H1 (cell line): ENCODE results near the gene GABRD. TPM values are rescaled to one million over a fixed set of nuclear protein-coding genes. Genes with fewer than 3 reads are reported as not detected.

Experiments used
- CBX5 ChIP-seq: fragments of 300-800, 300-1000 bp; sonication (generic); IDR thresholded peaks from 2 replicates; pipeline ENCODE4 v1.7.1; 2016; ENCODE audit warnings: antibody characterized with exemption, low read length, low read depth
- CEBPB ChIP-seq: IDR thresholded peaks from 2 replicates; pipeline ENCODE4 v1.6.1; 2012; ENCODE audit warnings: low read depth, low read length
- E2F6 ChIP-seq: IDR thresholded peaks from 2 replicates; pipeline ENCODE4 v1.6.1; 2012; ENCODE audit warnings: inconsistent platforms
- EP300 ChIP-seq, 2 experiments: IDR thresholded peaks; 1 replicate in 1 of 2; 2 replicates in 1 of 2; pipeline ENCODE4 v1.6.1; 2011 to 2012; ENCODE audit warnings: low read depth in 2 of 2, low read length in 2 of 2, mild to moderate bottlenecking in 2 of 2, borderline replicate concordance in 1 of 2, inconsistent platforms in 1 of 2, moderate library complexity in 1 of 2
- FOSL1 ChIP-seq: IDR thresholded peaks from 2 replicates; pipeline ENCODE4 v1.6.1; 2011; ENCODE audit warnings: mild to moderate bottlenecking, low read depth, low read length, moderate library complexity; ENCODE audit not compliant: insufficient read depth
- GABPA ChIP-seq: IDR thresholded peaks from 2 replicates; pipeline ENCODE4 v1.6.1; 2011; ENCODE audit warnings: mild to moderate bottlenecking, low read length, moderate library complexity, borderline replicate concordance; ENCODE audit not compliant: insufficient read depth
- PHF8 ChIP-seq: fragments of 200-600 bp; sonication (generic); conservative IDR thresholded peaks from 2 replicates; pipeline ENCODE4 v1.7.1; 2012; ENCODE audit warnings: low read depth, mild to moderate bottlenecking, inconsistent platforms, low read length, moderate library complexity
- POU5F1 ChIP-seq: IDR thresholded peaks from 2 replicates; pipeline ENCODE4 v1.6.1; 2011; ENCODE audit warnings: low read depth, mild to moderate bottlenecking, low read length, moderate library complexity
- SIN3A ChIP-seq, 2 experiments: IDR thresholded peaks in 1 of 2; conservative IDR thresholded peaks in 1 of 2; 2 replicates each; pipeline ENCODE4 v1.6.1; 2011 to 2012; ENCODE audit warnings: low read length in 2 of 2, improper control_type of control experiment in 1 of 2, low read depth in 1 of 2, mild to moderate bottlenecking in 1 of 2
- polyA plus RNA-seq, 7 experiments: library from polyadenylated mRNA; depleted of rRNA in 3 of 7; stranded (reverse) in 5 of 7; unstranded in 2 of 7; fragments of >200 nt in 5 of 7; fragments of 200-250 nt in 2 of 7; gene quantifications; 1 replicate in 5 of 7; 2 replicates in 1 of 7; 4 replicates in 1 of 7; pipeline versions ENCODE4 v1.2.1 to v1.2.3, GENCODE V29; 2011 to 2013; ENCODE audit warnings: missing spikeins in 2 of 7, mixed read lengths in 2 of 7
- total RNA-seq: library from RNA; stranded (reverse); fragmentation: NEBNext Ultra II Directional; extraction: Animal tissue kit (Norgen Biotek cat#: 25700); gene quantifications from 2 replicates; pipeline ENCODE4 v1.2.1, GENCODE V29; 2021

Gene GABRD
- total and polyA plus RNA-seq, 2 of the 8 experiments (the other 6 are each of a cell fraction or from before 2014, with no cell fraction given) = 1.8 to 3.0 TPM

- TF ChIP-seq FOSL1 = no peak
- no peak for TF ChIP-seq PHF8
- TF ChIP-seq CBX5 = no peak
- no peak for TF ChIP-seq EP300 (IDR thresholded peaks at IDR 0.05; ENCODE audit: borderline replicate concordance in 1 of 2, low read depth in 2 of 2, low read length in 2 of 2)
- no peak for TF ChIP-seq GABPA
- no peak for TF ChIP-seq POU5F1
- no peak for TF ChIP-seq SIN3A (conservative IDR thresholded peaks at IDR 0.05 in 1 of 2, IDR thresholded peaks at IDR 0.05 in 1 of 2; ENCODE audit: low read depth in 1 of 2, low read length in 2 of 2)
- no peak for TF ChIP-seq E2F6
- TF ChIP-seq CEBPB = no peak
- TF ChIP-seq, all 59 proteins: peak for 0
These were observed 17.1 kb downstream of the GABRD start (continued) for GRCh38 chr1:2036287-2036686.
